Measurements from ENCODE around the gene SUGP2. TPM values are rescaled to one million over a fixed set of nuclear protein-coding genes. Genes with fewer than 3 reads are reported as not detected.

Gene SUGP2
- total RNA-seq, 1 donor from 2014 or later = 75.6 TPM

DNA sequence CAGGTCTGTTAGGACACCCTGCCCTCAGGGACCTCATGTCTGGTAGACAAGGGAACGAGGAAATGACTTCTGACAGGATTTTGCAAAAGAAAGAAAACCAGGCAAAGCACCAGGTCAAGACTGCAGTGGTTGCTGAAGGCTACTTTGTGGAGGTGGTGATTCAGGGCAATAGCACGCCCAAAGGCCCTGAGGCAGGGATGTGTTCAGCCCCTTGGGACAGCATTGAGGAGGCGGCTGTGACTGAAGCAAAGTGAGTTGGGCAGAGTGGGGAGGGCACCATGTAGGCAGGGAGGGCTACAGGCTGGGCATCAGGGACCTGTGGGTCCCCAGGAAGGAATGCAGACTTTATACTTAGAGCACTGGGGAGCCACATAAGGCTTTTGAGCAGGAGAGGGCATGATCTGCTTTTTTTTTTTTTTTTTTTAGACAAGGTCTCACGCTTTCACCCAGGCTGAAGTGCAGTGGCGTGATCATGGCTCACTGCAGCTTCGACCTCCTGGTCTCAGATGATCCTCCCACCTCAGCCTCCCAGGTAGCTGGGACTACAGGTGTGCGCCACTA, 81.5 kb downstream of the SUGP2 start:
- Histone ChIP-seq H3K36me3 (no peaks in the 10 kb centered on the region), H3K27me3 (no peaks in the 10 kb centered on the region), H3K4me3 (no peak overlapping the region), H3K4me1 (no peaks in the 10 kb centered on the region), H3K9me3 (no peaks in the 10 kb centered on the region), H3K27ac (no peak overlapping the region)
- no peak for TF ChIP-seq CTCF (IDR thresholded peaks at IDR 0.05)
- DNase-seq = no peak
- intact Hi-C loops (cut with DNase I) = no loop called here
- no peak for ATAC-seq

- TF ChIP-seq CTCF (IDR thresholded peaks at IDR 0.05) = no peak
- Histone ChIP-seq H3K4me3 (no peak overlapping the region), H3K9me3 (no peaks in the 10 kb centered on the region), H3K27me3 (no peaks in the 10 kb centered on the region), H3K36me3 (no peaks in the 10 kb centered on the region), H3K4me1 (no peaks in the 10 kb centered on the region), H3K27ac (no peak overlapping the region)
- intact Hi-C loops (cut with DNase I) = no loop called here
- DNase-seq (no peak), ATAC-seq (no peak)
Measured at GRCh38 chr19:18949858-18950257, 83.5 kb downstream of the SUGP2 start.

GRCh38 chr19:18948976-18949356, 84.4 kb downstream of the SUGP2 start:
- intact Hi-C loops (cut with DNase I) = no loop called here

DNA sequence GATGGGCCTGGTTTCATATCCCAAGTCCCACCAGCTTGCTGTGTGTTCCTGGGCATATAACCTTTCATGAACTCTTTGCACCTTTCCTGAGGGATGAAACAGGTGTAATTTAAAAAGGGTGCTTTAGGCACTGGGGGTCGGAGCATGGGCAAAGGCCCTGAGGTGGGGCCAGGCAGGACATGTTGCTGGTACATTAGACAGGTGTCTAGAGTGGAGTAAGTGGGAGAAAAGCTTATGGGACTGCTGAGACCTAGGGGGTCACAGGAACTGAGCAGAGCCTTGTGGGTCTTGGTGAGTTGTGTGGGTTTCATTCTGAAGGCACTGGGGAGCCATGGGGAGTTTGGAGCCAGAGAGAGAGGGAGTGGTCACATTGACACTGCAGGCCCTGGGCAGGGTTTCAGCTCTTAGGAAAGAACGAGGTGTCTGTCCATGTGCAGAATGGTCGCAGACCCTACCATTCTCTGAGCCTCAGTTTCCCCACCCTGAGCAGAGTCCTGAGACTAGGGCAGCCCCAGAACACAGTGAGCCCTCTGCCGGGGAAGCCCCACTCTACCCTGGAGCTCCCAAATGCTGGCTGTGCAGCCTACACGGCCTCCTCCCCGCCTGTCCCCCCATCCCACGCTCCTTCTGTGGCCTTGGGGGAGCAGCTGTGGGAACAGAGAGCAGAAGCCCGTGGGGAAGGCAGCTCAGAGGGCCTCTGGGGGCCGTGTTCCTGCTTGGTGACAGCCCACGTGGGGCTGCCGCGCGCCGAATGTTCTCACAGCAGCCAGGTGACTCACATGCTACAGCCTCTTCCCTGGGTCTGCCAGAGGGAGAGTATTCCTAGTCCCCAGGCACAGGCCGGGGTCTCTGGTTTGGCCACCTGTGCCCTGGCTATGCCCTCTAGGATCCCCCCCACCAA, 85.0 kb downstream of the SUGP2 start:
- Histone ChIP-seq H3K27ac (no peak overlapping the region), H3K4me3 (no peak overlapping the region), H3K9me3 (no peaks in the 10 kb centered on the region), H3K36me3 (no peaks in the 10 kb centered on the region), H3K27me3 (no peaks in the 10 kb centered on the region), H3K4me1 (no peaks in the 10 kb centered on the region)
- no peak for TF ChIP-seq CTCF (IDR thresholded peaks at IDR 0.05)
- no peak for DNase-seq
- intact Hi-C loops (cut with DNase I) = no loop called here
- ATAC-seq = no peak

More at GRCh38 chr19:18948976-18949356, 84.4 kb downstream of the SUGP2 start:
- TF ChIP-seq CTCF (IDR thresholded peaks at IDR 0.05) = no peak
- Histone ChIP-seq H3K27ac (no peak overlapping the region), H3K4me3 (no peak overlapping the region), H3K36me3 (no peaks in the 10 kb centered on the region), H3K4me1 (no peaks in the 10 kb centered on the region), H3K27me3 (no peaks in the 10 kb centered on the region), H3K9me3 (no peaks in the 10 kb centered on the region)
- ATAC-seq (no peak), DNase-seq (no peak)

GRCh38 chr19:18946918-18947317, 86.4 kb downstream of the SUGP2 start:
- DNase-seq = no peak
- no peak for ATAC-seq

More at GRCh38 chr19:18946918-18947317, 86.4 kb downstream of the SUGP2 start:
- Histone ChIP-seq H3K27me3 (no peaks in the 10 kb centered on the region), H3K4me1 (no peaks in the 10 kb centered on the region), H3K4me3 (no peak overlapping the region), H3K9me3 (no peaks in the 10 kb centered on the region), H3K27ac (no peak overlapping the region), H3K36me3 (no peaks in the 10 kb centered on the region)
- no peak for TF ChIP-seq CTCF (IDR thresholded peaks at IDR 0.05)
- intact Hi-C loops (cut with DNase I) = no loop called here
